ENCODE measurements around the gene VMP1. TPM values are rescaled to one million over a fixed set of nuclear protein-coding genes. Genes with fewer than 3 reads are reported as not detected.

Gene VMP1
- total and polyA plus RNA-seq, 2 experiments from 2014 or later, result 134 to 216 TPM

DNA sequence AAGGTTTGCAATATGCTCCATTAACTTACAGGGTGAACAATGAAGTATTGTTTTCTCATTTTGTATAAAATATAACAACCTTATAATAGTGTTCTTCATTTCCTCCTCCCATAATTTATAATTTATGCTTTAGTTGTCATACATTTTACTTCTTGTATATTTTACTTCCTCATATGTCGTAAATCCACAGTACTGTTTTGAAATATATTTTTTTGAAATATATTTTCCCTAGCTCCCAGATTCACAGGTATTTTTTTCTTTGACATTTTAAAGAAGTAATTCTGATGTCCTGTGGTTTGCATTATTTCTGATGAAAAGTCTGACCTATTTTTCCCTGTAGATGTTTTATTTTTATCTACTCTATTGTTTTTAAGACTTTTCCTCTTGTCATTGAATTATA is 52.7 kb downstream of the VMP1 start:
- Histone ChIP-seq H3K27me3 (replicated peaks; ENCODE audit: insufficient read depth) (no peaks in the 10 kb centered on the region), H4K20me1 (ENCODE audit: insufficient read depth) (no peaks in the 10 kb centered on the region), H3K36me3 (ENCODE audit: low read depth) (no peaks in the 10 kb centered on the region), H3K4me1 (ENCODE audit: insufficient read depth) (peaks cover 65% of the 10 kb centered on the region), H3K79me2 (ENCODE audit: insufficient read depth) (peaks cover 70% of the 10 kb centered on the region), H3K4me2 (ENCODE audit: unreplicated experiment) (no peak overlapping the region), H3K9ac (no peak overlapping the region), H3K4me3 (no peak overlapping the region), H2AFZ (no peak overlapping the region), H3K27ac (no peak overlapping the region), H3K9me2 (ENCODE audit: insufficient read depth) (no peaks in the 10 kb centered on the region), H3F3A (ENCODE audit: insufficient read depth) (peaks cover 60% of the 10 kb centered on the region), H3K9me3 (ENCODE audit: low read depth) (no peaks in the 10 kb centered on the region)
- in situ Hi-C loops (cut with MboI), result no loop called here
- TF ChIP-seq EZH2 (IDR thresholded peaks at IDR 0.05; ENCODE audit: insufficient read depth, poor library complexity, severe bottlenecking) (no peak), EZH2phosphoT487 (IDR thresholded peaks at IDR 0.05; ENCODE audit: insufficient read depth, low read depth) (no peak)
- no peak for DNase-seq
- WGBS, 2 experiments (ENCODE audit: low coverage in 1 of 2, low lambda C conversion rate in 2 of 2, missing lambda C conversion rate in 2 of 2), result 95 to 100% methylated on average over 1 of the region's 1 CpG

DNA sequence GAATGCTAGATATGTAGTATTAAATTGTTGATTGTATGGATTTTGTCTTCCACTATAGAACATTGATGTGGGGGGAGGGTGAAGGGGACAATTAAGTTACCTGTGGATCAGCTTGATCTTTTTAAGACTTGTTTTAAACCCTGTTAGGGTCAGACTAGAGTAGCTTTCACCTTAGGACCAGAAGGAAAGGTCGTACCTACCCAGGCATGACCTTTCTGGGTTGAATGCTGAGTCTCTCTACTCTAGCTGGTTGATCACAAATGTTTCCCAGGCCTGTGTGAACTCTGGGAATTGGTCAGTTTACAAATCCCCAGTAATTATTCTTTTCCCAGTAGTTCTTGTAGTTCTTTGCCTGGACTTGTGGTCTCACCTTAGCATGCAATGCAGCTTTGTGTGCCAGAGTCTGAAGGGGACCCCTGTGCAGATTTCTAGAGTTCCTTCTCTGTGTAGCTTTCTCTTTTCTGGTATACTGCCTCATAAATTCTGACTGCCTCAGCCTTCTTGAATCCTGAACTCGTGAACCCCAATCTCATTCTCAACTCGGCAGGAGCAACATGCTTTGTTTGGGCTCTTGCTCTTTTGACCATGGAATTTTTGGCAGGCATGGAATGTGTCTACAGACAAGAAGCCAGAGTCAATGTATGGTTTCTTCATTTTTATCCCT is 54.1 kb downstream of the VMP1 start:
- Histone ChIP-seq H3K4me1 (ENCODE audit: insufficient read depth) (peaks cover 53% of the 10 kb centered on the region), H3K79me2 (ENCODE audit: insufficient read depth) (peaks cover 70% of the 10 kb centered on the region), H3K9me3 (ENCODE audit: low read depth) (no peaks in the 10 kb centered on the region), H3K9me2 (ENCODE audit: insufficient read depth) (no peaks in the 10 kb centered on the region), H4K20me1 (ENCODE audit: insufficient read depth) (no peaks in the 10 kb centered on the region), H3K27me3 (replicated peaks; ENCODE audit: insufficient read depth) (no peaks in the 10 kb centered on the region), H3K36me3 (ENCODE audit: low read depth) (no peaks in the 10 kb centered on the region), H3K4me2 (ENCODE audit: unreplicated experiment) (peak overlapping the region; percentile 59), H3K9ac (peak overlapping the region; percentile 78), H2AFZ (no peak overlapping the region), H3F3A (ENCODE audit: insufficient read depth) (peaks cover 49% of the 10 kb centered on the region), H3K4me3 (peak overlapping the region; percentile 6; the same call in 1 of the 2 replicates), H3K27ac (peak overlapping the region; percentile 95)
- peak; percentile 52 for DNase-seq
- TF ChIP-seq EZH2 (IDR thresholded peaks at IDR 0.05; ENCODE audit: insufficient read depth, poor library complexity, severe bottlenecking), result no peak
- TF ChIP-seq EZH2phosphoT487 (IDR thresholded peaks at IDR 0.05; ENCODE audit: insufficient read depth, low read depth), result no peak
- in situ Hi-C loops (cut with MboI), result no loop called here
- WGBS, 2 experiments (ENCODE audit: low coverage in 1 of 2, low lambda C conversion rate in 2 of 2, missing lambda C conversion rate in 2 of 2), result 42 to 43% methylated on average over 3 of the region's 3 CpGs

DNA sequence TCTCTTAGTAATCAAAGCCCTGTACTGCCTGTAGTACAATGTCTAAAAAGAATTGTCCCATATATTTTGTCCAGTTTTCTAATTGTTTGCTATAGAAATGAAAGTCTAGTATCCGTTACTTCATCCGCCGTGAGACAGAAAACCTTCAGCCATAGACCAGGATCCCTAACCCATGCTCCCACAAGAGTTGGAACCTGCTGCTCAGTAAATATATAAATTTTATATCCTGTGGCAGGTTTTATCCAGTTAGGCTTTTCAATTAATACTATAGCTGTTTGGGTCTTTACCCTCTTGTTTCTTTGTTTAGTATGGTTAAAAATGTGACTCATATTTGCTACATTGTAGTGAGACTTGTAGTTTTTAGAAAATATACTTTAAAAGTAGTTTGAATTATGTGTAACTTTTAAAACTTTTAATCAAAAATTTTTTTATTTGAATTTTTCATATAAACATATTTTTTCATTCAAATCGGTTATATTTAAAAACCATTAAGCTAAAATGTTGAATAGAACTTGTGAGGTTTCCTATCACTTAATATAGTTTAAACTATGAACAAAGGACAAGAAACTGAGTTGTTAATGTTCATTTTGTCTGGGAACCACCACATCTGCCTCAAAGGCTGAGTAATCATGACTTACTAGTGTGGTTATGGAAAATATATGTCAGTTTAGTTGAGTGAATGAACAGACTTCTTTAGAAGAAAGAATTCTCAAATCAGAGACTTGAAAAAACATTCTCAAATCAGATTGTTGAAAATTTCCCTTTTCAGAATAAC is 54.8 kb downstream of the VMP1 start:
- H3K27ac ChIP-seq, result peak overlapping the region; percentile 95
- peak overlapping the region; percentile 78 for H3K9ac ChIP-seq
- H3K4me1 ChIP-seq (ENCODE audit: insufficient read depth), result peaks cover 51% of the 10 kb centered on the region
- H3K27me3 ChIP-seq (replicated peaks; ENCODE audit: insufficient read depth), result no peaks in the 10 kb centered on the region
- no peak overlapping the region for H2AFZ ChIP-seq
- no peaks in the 10 kb centered on the region for H3K36me3 ChIP-seq (ENCODE audit: low read depth)
- no peaks in the 10 kb centered on the region for H3K9me3 ChIP-seq (ENCODE audit: low read depth)
- 0 out of 2 replicates have a peak overlapping the region, but pooled peaks have one; percentile 6 for H3K4me3 ChIP-seq
- H3K79me2 ChIP-seq (ENCODE audit: insufficient read depth), result peaks cover 75% of the 10 kb centered on the region
- no peak for TF ChIP-seq EZH2 (IDR thresholded peaks at IDR 0.05; ENCODE audit: insufficient read depth, poor library complexity, severe bottlenecking)
- TF ChIP-seq EZH2phosphoT487 (IDR thresholded peaks at IDR 0.05; ENCODE audit: insufficient read depth, low read depth), result no peak
- 76 to 77% methylated on average over 4 of the region's 4 CpGs for WGBS, 2 experiments (ENCODE audit: low coverage in 1 of 2, low lambda C conversion rate in 2 of 2, missing lambda C conversion rate in 2 of 2)
- peak overlapping the region; percentile 59 for H3K4me2 ChIP-seq (ENCODE audit: unreplicated experiment)
- no peaks in the 10 kb centered on the region for H4K20me1 ChIP-seq (ENCODE audit: insufficient read depth)
- H3F3A ChIP-seq (ENCODE audit: insufficient read depth), result peaks cover 49% of the 10 kb centered on the region
- DNase-seq, result peak; percentile 91
- in situ Hi-C loops (cut with MboI), result no loop called here
- no peaks in the 10 kb centered on the region for H3K9me2 ChIP-seq (ENCODE audit: insufficient read depth)

DNA sequence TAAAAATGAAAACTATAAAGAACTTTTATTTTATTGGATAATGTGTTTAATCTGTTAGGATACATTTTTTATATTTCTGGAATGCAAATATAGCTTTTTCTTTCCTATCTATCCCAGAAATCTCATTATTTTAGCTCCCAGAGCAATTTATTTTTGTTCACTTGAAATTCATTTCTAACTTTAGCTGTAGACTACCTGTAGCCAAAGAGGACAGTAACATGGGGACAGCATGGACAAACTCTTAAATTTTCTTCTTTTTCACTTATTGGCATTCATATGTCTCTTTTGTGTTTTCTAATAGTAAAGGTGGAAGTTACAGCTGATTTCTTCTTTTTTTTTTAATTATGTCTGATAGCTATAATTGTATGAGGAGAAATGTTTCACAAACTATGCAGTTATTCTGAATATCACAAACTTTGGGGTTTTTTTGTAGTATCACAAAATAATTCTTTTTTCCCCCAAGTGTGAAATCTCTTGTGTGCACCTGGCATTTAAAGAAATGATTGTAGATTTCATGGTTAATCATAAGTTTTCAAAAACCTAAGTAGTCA is 55.4 kb downstream of the VMP1 start:
- H3K36me3 ChIP-seq (ENCODE audit: low read depth), result no peaks in the 10 kb centered on the region
- peaks cover 68% of the 10 kb centered on the region for H3K79me2 ChIP-seq (ENCODE audit: insufficient read depth)
- DNase-seq, result no peak
- 0 out of 2 replicates have a peak overlapping the region, but pooled peaks have one; percentile 5 for H3K4me3 ChIP-seq
- no peaks in the 10 kb centered on the region for H3K9me3 ChIP-seq (ENCODE audit: low read depth)
- H3F3A ChIP-seq (ENCODE audit: insufficient read depth), result peaks cover 46% of the 10 kb centered on the region
- H3K9me2 ChIP-seq (ENCODE audit: insufficient read depth), result no peaks in the 10 kb centered on the region
- H3K9ac ChIP-seq, result peak overlapping the region; percentile 78
- H4K20me1 ChIP-seq (ENCODE audit: insufficient read depth), result no peaks in the 10 kb centered on the region
- in situ Hi-C loops (cut with MboI), result no loop called here
- no peaks in the 10 kb centered on the region for H3K27me3 ChIP-seq (replicated peaks; ENCODE audit: insufficient read depth)
- no peak overlapping the region for H2AFZ ChIP-seq
- peaks cover 50% of the 10 kb centered on the region for H3K4me1 ChIP-seq (ENCODE audit: insufficient read depth)
- peak overlapping the region; percentile 59 for H3K4me2 ChIP-seq (ENCODE audit: unreplicated experiment)
- TF ChIP-seq EZH2phosphoT487 (IDR thresholded peaks at IDR 0.05; ENCODE audit: insufficient read depth, low read depth) (no peak), EZH2 (IDR thresholded peaks at IDR 0.05; ENCODE audit: insufficient read depth, poor library complexity, severe bottlenecking) (no peak)
- peak overlapping the region; percentile 95 for H3K27ac ChIP-seq
